Uterus (tissue), 2 donors: ENCODE results near the gene ATP8B2.

Source experiments
- POLR2A ChIP-seq, 2 donors: fragments of 450-650 bp; IDR thresholded peaks; one replicate each; pipeline ENCODE4 v1.6.1; 2016; ENCODE audit warnings: antibody characterized with exemption in 2 of 2, mild to moderate bottlenecking in 1 of 2, moderate library complexity in 1 of 2
- TF ChIP-seq, protein P1 (sequence below), 4 experiments: fragments of 200-600 bp in 2 of 4; fragments of 450-650 bp in 2 of 4; sonication (generic) in 2 of 4; IDR thresholded peaks; one replicate each; pipeline ENCODE4 v1.5.1; 2016 to 2019; ENCODE audit warnings: antibody characterized with exemption in 4 of 4, mild to moderate bottlenecking in 2 of 4, moderate library complexity in 1 of 4

DNA sequence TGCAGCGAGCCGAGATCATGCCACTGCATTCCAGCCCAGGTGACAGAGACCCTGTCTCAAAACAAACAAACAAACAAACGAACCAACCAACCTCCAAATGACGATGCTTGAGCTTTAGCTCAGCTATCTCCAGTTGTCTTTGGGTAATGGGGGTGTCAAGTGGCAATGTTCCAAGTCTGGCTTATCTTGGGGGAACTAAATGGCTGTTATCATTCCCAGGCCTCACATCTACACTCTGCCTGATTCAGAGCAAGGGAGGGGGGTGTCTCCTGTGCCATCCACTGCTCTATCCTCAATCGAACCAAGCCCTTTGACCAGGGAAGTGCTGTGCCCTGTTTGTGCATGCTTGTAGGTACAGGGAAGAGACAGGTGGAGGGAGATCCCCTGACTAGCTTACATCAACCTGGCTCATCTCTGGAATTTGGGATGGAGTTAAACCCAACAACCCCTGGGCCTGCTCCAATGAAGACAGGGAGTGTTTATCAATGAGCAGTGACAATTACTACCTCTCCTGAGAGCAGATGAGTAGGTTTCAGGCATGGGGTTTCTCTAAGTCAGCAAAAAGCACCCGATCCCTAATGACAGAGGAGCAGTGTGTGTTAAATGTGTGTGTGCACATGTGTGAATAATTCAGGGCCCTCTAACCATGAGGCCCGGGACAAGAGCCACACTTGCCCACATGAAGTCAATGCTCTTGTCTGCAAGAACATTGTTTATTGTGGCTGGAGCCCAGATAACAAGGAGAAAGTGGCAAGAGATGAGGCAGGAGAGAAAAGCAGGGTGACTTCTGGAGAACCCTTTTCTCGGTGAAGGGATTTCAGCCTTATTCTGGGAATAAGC is 59.5 kb downstream of the ATP8B2 start:
- TF ChIP-seq, protein P1, sequence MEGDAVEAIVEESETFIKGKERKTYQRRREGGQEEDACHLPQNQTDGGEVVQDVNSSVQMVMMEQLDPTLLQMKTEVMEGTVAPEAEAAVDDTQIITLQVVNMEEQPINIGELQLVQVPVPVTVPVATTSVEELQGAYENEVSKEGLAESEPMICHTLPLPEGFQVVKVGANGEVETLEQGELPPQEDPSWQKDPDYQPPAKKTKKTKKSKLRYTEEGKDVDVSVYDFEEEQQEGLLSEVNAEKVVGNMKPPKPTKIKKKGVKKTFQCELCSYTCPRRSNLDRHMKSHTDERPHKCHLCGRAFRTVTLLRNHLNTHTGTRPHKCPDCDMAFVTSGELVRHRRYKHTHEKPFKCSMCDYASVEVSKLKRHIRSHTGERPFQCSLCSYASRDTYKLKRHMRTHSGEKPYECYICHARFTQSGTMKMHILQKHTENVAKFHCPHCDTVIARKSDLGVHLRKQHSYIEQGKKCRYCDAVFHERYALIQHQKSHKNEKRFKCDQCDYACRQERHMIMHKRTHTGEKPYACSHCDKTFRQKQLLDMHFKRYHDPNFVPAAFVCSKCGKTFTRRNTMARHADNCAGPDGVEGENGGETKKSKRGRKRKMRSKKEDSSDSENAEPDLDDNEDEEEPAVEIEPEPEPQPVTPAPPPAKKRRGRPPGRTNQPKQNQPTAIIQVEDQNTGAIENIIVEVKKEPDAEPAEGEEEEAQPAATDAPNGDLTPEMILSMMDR (IDR thresholded peaks at IDR 0.05): no peak
- no peak for TF ChIP-seq POLR2A (IDR thresholded peaks at IDR 0.05)
